Endothelial cell of umbilical vein (primary cell): ENCODE measurements around the gene CNPY1. TPM values are rescaled to one million over a fixed set of nuclear protein-coding genes. Genes with fewer than 3 reads are reported as not detected.

Experiments
- BruUV-seq: library from RNA; stranded (reverse); fragments of 400-500 nt; replicated peaks from 2 replicates; lab custom pipeline; 2021; lab: Mats Ljungman, UMichigan
- CTCF ChIA-PET: fragments of 300-600, 350-600 bp; sonication (Branson Sonifier 250); formaldehyde crosslinking; loops from one replicate; lab custom pipeline; 2021; ENCODE audit warnings: antibody characterized with exemption, inconsistent platforms; lab: Charles Lee
- POLR2A ChIA-PET: fragments of 300-600, 350-600 bp; sonication (Branson Sonifier 250); formaldehyde crosslinking; loops from one replicate; lab custom pipeline; 2021; ENCODE audit warnings: antibody characterized with exemption, inconsistent platforms; lab: Charles Lee
- DNase-seq: peaks from one replicate; pipeline ENCODE4 v3.0.0-alpha.2; 2011; ENCODE audit warnings: low read depth, low spot score
- FAIRE-seq: peaks from 2 replicates; lab custom pipeline; 2011; peaks lifted over from hg19 to GRCh38; lab: Jason Lieb, UNC
- H2AFZ ChIP-seq: 2 replicates; pipeline ENCODE4 v1.6.0; 2012; ENCODE audit warnings: low read depth, low read length, control low read depth, inconsistent platforms
- H3K27ac ChIP-seq: 2 replicates; pipeline ENCODE4 v1.5.1; 2011; ENCODE audit warnings: low read depth, mild to moderate bottlenecking, control low read depth, low read length, moderate library complexity; ENCODE audit not compliant: insufficient read depth
- H3K27me3 ChIP-seq, 2 experiments: 2 replicates each; pipeline versions ENCODE4 v1.6.0 to v1.6.1; 2011; ENCODE audit warnings: low read length in 2 of 2, mixed read lengths in 1 of 2; ENCODE audit not compliant: control insufficient read depth in 2 of 2, insufficient read depth in 2 of 2
- H3K36me3 ChIP-seq, 2 experiments: 2 replicates in 1 of 2; 3 replicates in 1 of 2; pipeline ENCODE4 v1.5.1; 2011; ENCODE audit warnings: low read length in 2 of 2, mild to moderate bottlenecking in 1 of 2, moderate library complexity in 1 of 2; ENCODE audit not compliant: control insufficient read depth in 2 of 2, insufficient read depth in 2 of 2; ENCODE audit errors: extremely low read depth in 1 of 2
- H3K4me1 ChIP-seq: 3 replicates; pipeline ENCODE4 v1.5.1; 2011; ENCODE audit warnings: mild to moderate bottlenecking, low read length; ENCODE audit not compliant: control insufficient read depth, insufficient read depth; ENCODE audit errors: extremely low read depth
- H3K4me2 ChIP-seq: 2 replicates; pipeline ENCODE4 v1.6.1; 2011; ENCODE audit warnings: low read length, control low read depth, mixed read lengths; ENCODE audit not compliant: insufficient read depth
- H3K4me3 ChIP-seq, 3 experiments: fragments of 200-600 bp in 1 of 3; sonication (generic), shearing (Covaris generic) in 1 of 3; replicated peaks in 1 of 3; 2 replicates each; pipeline ENCODE4 v1.5.1; 2011 to 2016; ENCODE audit warnings: control low read depth in 3 of 3, low read length in 3 of 3, mild to moderate bottlenecking in 2 of 3, inconsistent platforms in 1 of 3, low read depth in 1 of 3, moderate library complexity in 1 of 3; ENCODE audit not compliant: insufficient read depth in 1 of 3
- H3K79me2 ChIP-seq: 2 replicates; pipeline ENCODE4 v1.6.0; 2012; ENCODE audit warnings: low read length, inconsistent platforms; ENCODE audit not compliant: control insufficient read depth, insufficient read depth
- H3K9ac ChIP-seq: replicated peaks from 2 replicates; pipeline ENCODE3; 2011; ENCODE audit warnings: low read length, control low read depth; ENCODE audit not compliant: insufficient read depth; ENCODE audit errors: extremely low read depth
- H3K9me1 ChIP-seq: replicated peaks from 3 replicates; pipeline ENCODE4 v1.6.0; 2011; ENCODE audit warnings: mild to moderate bottlenecking, low read length; ENCODE audit not compliant: control insufficient read depth, insufficient read depth; ENCODE audit errors: extremely low read depth
- H3K9me3 ChIP-seq: replicated peaks from 2 replicates; pipeline ENCODE4 v1.5.1; 2012; ENCODE audit warnings: low read length, inconsistent platforms; ENCODE audit not compliant: control insufficient read depth, insufficient read depth
- H4K20me1 ChIP-seq: replicated peaks from 2 replicates; pipeline ENCODE3; 2011; ENCODE audit warnings: mild to moderate bottlenecking, low read length; ENCODE audit not compliant: control insufficient read depth, insufficient read depth; ENCODE audit errors: extremely low read depth
- EZH2 ChIP-seq: IDR thresholded peaks from 2 replicates; pipeline ENCODE4 v1.6.1; 2012; ENCODE audit warnings: borderline replicate concordance, low read depth, mild to moderate bottlenecking, moderate library complexity, low read length, inconsistent platforms; ENCODE audit not compliant: severe bottlenecking
- FOS ChIP-seq: IDR thresholded peaks from 2 replicates; pipeline ENCODE4 v1.6.1; 2011; ENCODE audit warnings: mild to moderate bottlenecking, low read length, moderate library complexity, borderline replicate concordance; ENCODE audit not compliant: insufficient read depth
- GATA2 ChIP-seq: IDR thresholded peaks from 2 replicates; pipeline ENCODE4 v1.7.0; 2011; ENCODE audit warnings: low read depth, mild to moderate bottlenecking, moderate library complexity, mixed read lengths, low read length; ENCODE audit not compliant: insufficient read length, insufficient read depth
- JUN ChIP-seq: IDR thresholded peaks from 2 replicates; pipeline ENCODE4 v1.6.1; 2011; ENCODE audit warnings: borderline replicate concordance, low read depth; ENCODE audit not compliant: insufficient read length, insufficient read depth
- MAX ChIP-seq: IDR thresholded peaks from 2 replicates; pipeline ENCODE4 v1.6.1; 2011; ENCODE audit not compliant: insufficient read depth, insufficient read length
- MYC ChIP-seq: IDR thresholded peaks from one replicate; pipeline ENCODE4 v1.6.1; 2011; ENCODE audit warnings: mild to moderate bottlenecking, low read depth, low read length
- POLR2A ChIP-seq: IDR thresholded peaks from 2 replicates; pipeline ENCODE4 v1.6.1; 2012; ENCODE audit warnings: low read depth, mild to moderate bottlenecking, control low read depth, low read length
- POLR2AphosphoS5 ChIP-seq: IDR thresholded peaks from 2 replicates; pipeline ENCODE4 v1.6.1; 2012; ENCODE audit warnings: low read depth, mild to moderate bottlenecking, control low read depth, low read length, moderate library complexity; ENCODE audit not compliant: insufficient read depth
- dilution Hi-C: fragments of 300-500 bp; cut with MboI; formaldehyde crosslinking; loops from one replicate; pipeline ENCODE4 v1.15.0; 2019; ENCODE audit warnings: low sequenced_read_pairs; ENCODE audit not compliant: extremely low pct_ligation_motif_present
- intact Hi-C: fragments of 100-400 bp; cut with micrococcal nuclease; formaldehyde crosslinking; loops from one replicate; pipeline ENCODE4 v1.10.0; 2022
- polyA plus RNA-seq, 4 experiments: library from polyadenylated mRNA; depleted of rRNA in 3 of 4; stranded (reverse) in 3 of 4; unstranded in 1 of 4; fragments of >200 nt; gene quantifications; 2 replicates each; pipeline versions ENCODE4 v1.2.1 to v1.2.3, GENCODE V29; 2011 to 2012; ENCODE audit warnings: missing spikeins in 1 of 4
- total RNA-seq: library from RNA; stranded (reverse); gene quantifications from 2 replicates; pipeline ENCODE4 v1.2.3, GENCODE V29; 2021
- TF ChIP-seq, protein P1 (sequence below), 2 donors: IDR thresholded peaks; 1 replicate in 1 of 2; 2 replicates in 1 of 2; pipeline ENCODE4 v1.5.1; 2011; ENCODE audit warnings: low read length in 2 of 2, mild to moderate bottlenecking in 2 of 2, moderate library complexity in 2 of 2, control low read depth in 1 of 2, inconsistent platforms in 1 of 2, low read depth in 1 of 2; ENCODE audit not compliant: insufficient read depth in 1 of 2; ENCODE audit errors: extremely low read depth in 1 of 2

CNPY1 gene
- total and polyA plus RNA-seq, 2 donors (not counting 3 experiments of a cell fraction or from before 2014, with no cell fraction given), result not detected

GRCh38 chr7:155508376-155509358 is 37.7 kb downstream of the CNPY1 start:
- H3K36me3 ChIP-seq, result no peaks in the 10 kb centered on the region
- no peaks in the 10 kb centered on the region for H3K9me3 ChIP-seq
- ChIA-PET CTCF (interaction anchor here (1.0 kb wide), 1 partner anchor 129 kb away, joined by 3 read pairs; no protein-coding TSS in a partner anchor), POLR2A (no interaction called here)
- H3K4me3 ChIP-seq, result no peak overlapping the region
- H3K4me2 ChIP-seq, result no peak overlapping the region
- H3K27ac ChIP-seq, result no peak overlapping the region
- BruUV-seq, result no TSS peak
- dilution Hi-C loops, result no loop called here
- no peaks in the 10 kb centered on the region for H3K4me1 ChIP-seq
- intact Hi-C loops, result no loop called here
- no peak overlapping the region for H3K9ac ChIP-seq
- no peaks in the 10 kb centered on the region for H3K79me2 ChIP-seq
- no peak for DNase-seq
- FAIRE-seq, result no peak
- H3K9me1 ChIP-seq, result no peaks in the 10 kb centered on the region
- no peak overlapping the region for H2AFZ ChIP-seq
- TF ChIP-seq JUN (no peak), EZH2 (no peak), POLR2AphosphoS5 (no peak), FOS (no peak)
- peaks cover 49 to 87% of the 10 kb centered on the region in 2 experiments for H3K27me3 ChIP-seq
- no peaks in the 10 kb centered on the region for H4K20me1 ChIP-seq

- Histone ChIP-seq H3K4me2 (no peak overlapping the region), H3K36me3 (no peaks in the 10 kb centered on the region), H4K20me1 (no peaks in the 10 kb centered on the region), H3K9me3 (no peaks in the 10 kb centered on the region), H3K4me3 (no peak overlapping the region), H2AFZ (no peak overlapping the region), H3K27me3 (peaks cover 52 to 91% of the 10 kb centered on the region in 2 experiments), H3K79me2 (no peaks in the 10 kb centered on the region), H3K9ac (no peak overlapping the region), H3K9me1 (no peaks in the 10 kb centered on the region), H3K4me1 (no peaks in the 10 kb centered on the region), H3K27ac (no peak overlapping the region)
- intact Hi-C loops (no loop called here), dilution Hi-C loops (no loop called here)
- no peak for DNase-seq
- POLR2A ChIA-PET, result no interaction called here
- TF ChIP-seq POLR2A (no peak), POLR2AphosphoS5 (no peak), GATA2 (no peak), JUN (no peak), FOS (no peak), MAX (no peak), EZH2 (no peak), MYC (no peak)
- TF ChIP-seq, protein P1, sequence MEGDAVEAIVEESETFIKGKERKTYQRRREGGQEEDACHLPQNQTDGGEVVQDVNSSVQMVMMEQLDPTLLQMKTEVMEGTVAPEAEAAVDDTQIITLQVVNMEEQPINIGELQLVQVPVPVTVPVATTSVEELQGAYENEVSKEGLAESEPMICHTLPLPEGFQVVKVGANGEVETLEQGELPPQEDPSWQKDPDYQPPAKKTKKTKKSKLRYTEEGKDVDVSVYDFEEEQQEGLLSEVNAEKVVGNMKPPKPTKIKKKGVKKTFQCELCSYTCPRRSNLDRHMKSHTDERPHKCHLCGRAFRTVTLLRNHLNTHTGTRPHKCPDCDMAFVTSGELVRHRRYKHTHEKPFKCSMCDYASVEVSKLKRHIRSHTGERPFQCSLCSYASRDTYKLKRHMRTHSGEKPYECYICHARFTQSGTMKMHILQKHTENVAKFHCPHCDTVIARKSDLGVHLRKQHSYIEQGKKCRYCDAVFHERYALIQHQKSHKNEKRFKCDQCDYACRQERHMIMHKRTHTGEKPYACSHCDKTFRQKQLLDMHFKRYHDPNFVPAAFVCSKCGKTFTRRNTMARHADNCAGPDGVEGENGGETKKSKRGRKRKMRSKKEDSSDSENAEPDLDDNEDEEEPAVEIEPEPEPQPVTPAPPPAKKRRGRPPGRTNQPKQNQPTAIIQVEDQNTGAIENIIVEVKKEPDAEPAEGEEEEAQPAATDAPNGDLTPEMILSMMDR (IDR thresholded peaks at IDR 0.05; ENCODE audit: extremely low read depth in 1 of 2, insufficient read depth in 1 of 2, low read depth in 1 of 2, low read length in 2 of 2), result no peak
- no TSS peak for BruUV-seq
- FAIRE-seq, result no peak
- CTCF ChIA-PET, result interaction anchor here (1.0 to 1.2 kb wide), 2 partner anchors 62 to 91 kb away, joined by 3 to 5 read pairs; no protein-coding TSS in a partner anchor
Observed at GRCh38 chr7:155507576-155507975, 38.8 kb downstream of the CNPY1 start.
